IPS-18a (cell line): Measurements from ENCODE around the gene SBSN.

Experiments used
- H3K27ac ChIP-seq: one replicate; pipeline ENCODE4 v1.5.1; 2013; ENCODE audit warnings: low read length
- H3K27me3 ChIP-seq: one replicate; pipeline ENCODE4 v1.6.1; 2013; ENCODE audit warnings: mild to moderate bottlenecking, low read length; ENCODE audit not compliant: control insufficient read depth, insufficient read depth
- H3K36me3 ChIP-seq: one replicate; pipeline ENCODE4 v1.6.1; 2013; ENCODE audit warnings: low read depth, low read length; ENCODE audit not compliant: control insufficient read depth
- H3K4me1 ChIP-seq: one replicate; pipeline ENCODE4 v1.6.1; 2013; ENCODE audit warnings: low read depth, low read length; ENCODE audit not compliant: control insufficient read depth
- H3K4me3 ChIP-seq: one replicate; pipeline ENCODE4 v1.5.1; 2013; ENCODE audit warnings: low read length
- H3K9ac ChIP-seq: one replicate; pipeline ENCODE4 v1.6.1; 2013; ENCODE audit warnings: mild to moderate bottlenecking, low read length, moderate library complexity
- H3K9me3 ChIP-seq: one replicate; pipeline ENCODE4 v1.6.1; 2013; ENCODE audit warnings: low read depth, low read length; ENCODE audit not compliant: control insufficient read depth

SBSN gene

DNA sequence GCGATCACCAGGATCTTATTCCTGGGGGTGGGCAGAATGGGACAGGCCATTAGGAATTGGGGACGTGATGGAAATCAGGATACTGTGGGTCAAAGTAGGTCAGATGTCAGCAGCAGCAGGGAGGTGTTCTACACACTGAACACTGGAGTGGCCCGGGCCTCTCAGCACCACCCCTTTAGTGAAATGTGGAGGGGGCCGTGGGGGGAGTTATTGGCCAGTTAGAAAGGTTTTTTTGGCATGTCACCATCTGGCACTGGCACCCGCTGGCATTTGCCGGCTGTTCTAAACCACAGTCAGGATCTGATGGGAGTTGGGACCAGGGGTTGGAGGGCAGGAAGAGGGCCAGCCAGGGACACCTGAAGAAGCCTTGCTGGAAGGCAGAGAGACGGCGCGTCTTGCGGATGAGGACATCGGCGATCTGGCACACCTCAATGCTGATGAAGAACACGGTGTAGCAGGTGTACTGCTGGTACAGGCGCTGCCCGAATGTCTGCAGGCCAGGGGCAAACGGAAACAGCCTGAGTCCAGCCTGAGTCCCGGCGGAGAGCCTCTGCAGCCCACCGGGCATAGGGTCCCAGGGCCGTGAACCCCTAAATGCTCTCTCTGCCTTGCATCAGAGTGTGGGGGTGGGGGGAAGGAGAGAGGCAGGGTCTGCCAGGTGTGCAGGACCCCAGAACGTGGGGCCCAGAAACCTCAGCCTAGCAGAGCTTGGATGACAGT is 23.1 kb upstream of the SBSN start:
- Histone ChIP-seq H3K27me3 (no peaks in the 10 kb centered on the region), H3K4me3 (no peak overlapping the region), H3K4me1 (no peaks in the 10 kb centered on the region), H3K9me3 (no peaks in the 10 kb centered on the region), H3K36me3 (peaks cover 5% of the 10 kb centered on the region), H3K9ac (no peak overlapping the region), H3K27ac (no peak overlapping the region)

GRCh38 chr19:35549879-35550523 is 21.9 kb upstream of the SBSN start:
- Histone ChIP-seq H3K9me3 (no peaks in the 10 kb centered on the region), H3K27me3 (no peaks in the 10 kb centered on the region), H3K36me3 (peaks cover 5% of the 10 kb centered on the region), H3K4me3 (no peak overlapping the region), H3K4me1 (no peaks in the 10 kb centered on the region), H3K27ac (no peak overlapping the region), H3K9ac (no peak overlapping the region)

DNA sequence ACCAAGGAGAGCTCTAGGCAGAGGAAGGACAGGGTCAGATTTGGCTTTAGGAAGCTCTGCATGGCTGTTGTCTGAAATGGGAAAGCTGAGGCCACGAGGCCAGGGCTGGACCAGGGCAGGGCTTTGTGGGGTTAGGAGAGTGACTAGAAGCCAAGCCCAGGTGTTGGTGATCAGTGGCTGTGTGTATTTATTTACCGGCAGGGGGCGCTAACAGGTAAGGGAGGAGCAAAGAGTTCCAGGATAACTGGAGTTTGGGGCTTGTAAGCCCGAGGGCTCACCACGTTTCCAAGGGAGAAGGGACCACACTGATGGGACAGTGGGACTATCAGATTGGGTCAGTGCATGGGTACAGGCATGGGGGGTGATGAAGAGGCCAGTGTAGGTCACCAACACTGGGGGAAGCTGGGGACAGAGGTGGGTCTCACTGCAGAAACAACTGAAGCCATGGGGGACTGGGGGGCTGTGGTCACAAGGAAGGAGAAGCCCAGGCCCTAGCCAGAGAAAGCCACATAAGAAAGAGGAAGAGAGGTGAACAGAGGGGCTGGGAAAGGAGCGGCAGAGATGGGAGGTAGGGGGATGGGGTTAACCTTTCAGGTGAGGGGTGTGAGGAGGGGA is 21.2 kb upstream of the SBSN start:
- Histone ChIP-seq H3K9me3 (no peaks in the 10 kb centered on the region), H3K9ac (no peak overlapping the region), H3K4me3 (no peak overlapping the region), H3K27me3 (no peaks in the 10 kb centered on the region), H3K4me1 (peaks cover 3% of the 10 kb centered on the region), H3K27ac (no peak overlapping the region), H3K36me3 (peaks cover 5% of the 10 kb centered on the region)

GRCh38 chr19:35546532-35546931 is 18.4 kb upstream of the SBSN start:
- peaks cover 7% of the 10 kb centered on the region for H3K4me1 ChIP-seq
- peak overlapping the region; percentile 94 for H3K9ac ChIP-seq
- no peaks in the 10 kb centered on the region for H3K9me3 ChIP-seq
- peak overlapping the region; percentile 94 for H3K4me3 ChIP-seq
- H3K27ac ChIP-seq, result no peak overlapping the region
- peaks cover 9% of the 10 kb centered on the region for H3K36me3 ChIP-seq
- H3K27me3 ChIP-seq, result no peaks in the 10 kb centered on the region

DNA sequence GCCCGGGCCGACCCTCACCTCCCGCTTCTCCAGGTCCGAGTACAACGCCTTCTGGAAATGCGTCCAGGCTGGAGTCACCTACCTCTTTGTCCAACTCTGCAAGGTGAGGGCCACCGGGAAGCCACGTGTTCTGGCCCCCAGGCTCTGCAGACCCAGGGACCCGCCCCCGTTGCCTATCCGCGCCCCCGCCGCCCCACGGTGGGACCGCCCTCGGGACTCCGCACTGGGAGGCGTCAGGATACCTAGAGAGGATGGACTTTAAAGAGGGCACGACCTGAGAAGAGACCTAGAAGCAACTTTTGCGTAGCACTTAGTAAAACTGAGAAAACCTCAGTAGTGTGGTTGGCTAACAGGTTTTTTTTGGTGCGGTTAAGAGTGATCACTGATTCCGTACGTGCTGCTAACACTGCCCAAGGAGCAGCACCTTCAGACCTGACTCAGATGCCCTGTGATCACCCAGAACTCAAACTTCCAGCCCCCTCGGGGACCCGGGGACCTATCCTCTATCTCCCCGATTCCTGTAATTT is 17.8 kb upstream of the SBSN start:
- Histone ChIP-seq H3K9me3 (no peaks in the 10 kb centered on the region), H3K9ac (peak overlapping the region; percentile 94), H3K27me3 (no peaks in the 10 kb centered on the region), H3K27ac (peak overlapping the region; percentile 19), H3K4me3 (peak overlapping the region; percentile 94), H3K36me3 (peaks cover 10% of the 10 kb centered on the region), H3K4me1 (peaks cover 7% of the 10 kb centered on the region)

DNA sequence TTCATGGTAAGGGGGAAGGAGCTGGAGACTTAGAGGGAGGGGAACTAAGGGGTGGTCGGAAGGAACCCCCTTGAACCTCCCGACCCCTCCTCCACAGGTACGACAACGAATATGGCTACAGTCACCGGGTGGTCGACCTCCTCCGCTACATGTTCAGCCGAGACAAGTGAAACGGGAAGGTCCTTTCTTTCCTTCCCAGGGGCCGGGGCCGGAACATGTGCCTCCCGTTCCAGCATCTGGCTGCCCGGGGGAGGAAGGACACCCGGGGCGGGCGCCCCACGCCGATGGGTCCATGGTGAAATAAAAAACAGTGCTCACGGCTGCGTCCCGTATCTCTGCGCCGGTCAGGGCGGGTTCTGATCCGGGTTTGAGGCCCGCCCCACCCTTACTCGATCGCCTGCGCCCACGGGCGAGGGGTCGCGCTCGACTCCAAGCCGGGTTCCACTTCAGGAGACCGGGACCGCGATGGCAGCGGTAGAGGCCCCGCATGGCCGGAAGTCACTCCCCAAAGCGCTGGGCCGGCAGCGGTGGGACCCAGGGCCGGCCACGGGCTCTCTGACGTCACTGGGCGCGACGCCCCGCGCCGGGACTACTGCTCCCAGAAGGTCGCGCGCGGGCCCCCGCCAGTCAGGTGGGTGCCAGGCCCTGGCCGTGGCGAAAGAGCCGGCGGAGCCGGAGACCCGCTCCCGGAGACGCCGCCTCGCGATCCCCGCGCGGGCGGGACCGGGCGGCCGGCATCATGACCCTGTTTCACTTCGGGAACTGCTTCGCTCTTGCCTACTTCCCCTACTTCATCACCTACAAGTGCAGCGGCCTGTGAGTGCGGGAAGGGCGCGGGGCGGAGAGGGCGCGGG is 17.1 kb upstream of the SBSN start, which contains the start of gene TMEM147:
Gene TMEM147, plus strand, starts transcription at position 626 of the 854 bp plus-strand sequence. Its CDS starts 114 bp downstream, at position 740.
- Histone ChIP-seq H3K36me3 (peaks cover 10% of the 10 kb centered on the region), H3K4me3 (peak within 1 kb of the TSS; percentile 94), H3K9ac (peak within 1 kb of the TSS; percentile 94), H3K4me1 (peaks cover 7% of the 10 kb centered on the region), H3K27ac (peak within 1 kb of the TSS; percentile 73), H3K27me3 (no peaks in the 10 kb centered on the region), H3K9me3 (no peaks in the 10 kb centered on the region)

GRCh38 chr19:35544110-35544802 is 16.1 kb upstream of the SBSN start:
- peaks cover 7% of the 10 kb centered on the region for H3K4me1 ChIP-seq
- H3K4me3 ChIP-seq, result peak overlapping the region; percentile 94
- H3K9me3 ChIP-seq, result no peaks in the 10 kb centered on the region
- H3K9ac ChIP-seq, result peak overlapping the region; percentile 94
- H3K27me3 ChIP-seq, result no peaks in the 10 kb centered on the region
- peaks cover 10% of the 10 kb centered on the region for H3K36me3 ChIP-seq
- H3K27ac ChIP-seq, result peak overlapping the region; percentile 73

- Histone ChIP-seq H3K4me1 (peaks cover 7% of the 10 kb centered on the region), H3K27ac (no peak overlapping the region), H3K9me3 (no peaks in the 10 kb centered on the region), H3K36me3 (peaks cover 10% of the 10 kb centered on the region), H3K4me3 (peak overlapping the region; percentile 94), H3K27me3 (no peaks in the 10 kb centered on the region), H3K9ac (no peak overlapping the region)
These were observed 15.4 kb upstream of the SBSN start for GRCh38 chr19:35543280-35544109.

- Histone ChIP-seq H3K36me3 (peaks cover 7% of the 10 kb centered on the region), H3K9ac (no peak overlapping the region), H3K9me3 (no peaks in the 10 kb centered on the region), H3K27me3 (no peaks in the 10 kb centered on the region), H3K27ac (no peak overlapping the region), H3K4me3 (no peak overlapping the region), H3K4me1 (peaks cover 7% of the 10 kb centered on the region)
These were observed 14.1 kb upstream of the SBSN start for GRCh38 chr19:35542209-35542608.

- Histone ChIP-seq H3K27ac (no peak overlapping the region), H3K4me1 (peaks cover 7% of the 10 kb centered on the region), H3K9me3 (no peaks in the 10 kb centered on the region), H3K27me3 (no peaks in the 10 kb centered on the region), H3K36me3 (peaks cover 5% of the 10 kb centered on the region), H3K4me3 (no peak overlapping the region), H3K9ac (no peak overlapping the region)
These were observed 12.3 kb upstream of the SBSN start for GRCh38 chr19:35540356-35540927.
